HG02885 (cell line): ENCODE data around the gene MCMBP.
"Not testable (repeated sequence)": the region's sequence is repeated elsewhere in the genome, so short reads cannot be mapped to it uniquely, and the experiment has no call there.

Experiments
- ATAC-seq: cut with Tn5 transposase; IDR thresholded peaks from one replicate; pipeline ENCODE4 v1.9.1; 2021; ENCODE audit warnings: mild to moderate bottlenecking; ENCODE audit not compliant: unreplicated experiment, poor library complexity

The MCMBP gene

GRCh38 chr10:119883901-119884611, 11.4 kb upstream of the MCMBP start:
- ATAC-seq: not testable (repeated sequence)

GRCh38 chr10:119878524-119878923, 5.9 kb upstream of the MCMBP start:
- ATAC-seq: no peak

- ATAC-seq: peak; percentile 90
These were observed 428 bp upstream of the MCMBP start for GRCh38 chr10:119872860-119873681.

DNA sequence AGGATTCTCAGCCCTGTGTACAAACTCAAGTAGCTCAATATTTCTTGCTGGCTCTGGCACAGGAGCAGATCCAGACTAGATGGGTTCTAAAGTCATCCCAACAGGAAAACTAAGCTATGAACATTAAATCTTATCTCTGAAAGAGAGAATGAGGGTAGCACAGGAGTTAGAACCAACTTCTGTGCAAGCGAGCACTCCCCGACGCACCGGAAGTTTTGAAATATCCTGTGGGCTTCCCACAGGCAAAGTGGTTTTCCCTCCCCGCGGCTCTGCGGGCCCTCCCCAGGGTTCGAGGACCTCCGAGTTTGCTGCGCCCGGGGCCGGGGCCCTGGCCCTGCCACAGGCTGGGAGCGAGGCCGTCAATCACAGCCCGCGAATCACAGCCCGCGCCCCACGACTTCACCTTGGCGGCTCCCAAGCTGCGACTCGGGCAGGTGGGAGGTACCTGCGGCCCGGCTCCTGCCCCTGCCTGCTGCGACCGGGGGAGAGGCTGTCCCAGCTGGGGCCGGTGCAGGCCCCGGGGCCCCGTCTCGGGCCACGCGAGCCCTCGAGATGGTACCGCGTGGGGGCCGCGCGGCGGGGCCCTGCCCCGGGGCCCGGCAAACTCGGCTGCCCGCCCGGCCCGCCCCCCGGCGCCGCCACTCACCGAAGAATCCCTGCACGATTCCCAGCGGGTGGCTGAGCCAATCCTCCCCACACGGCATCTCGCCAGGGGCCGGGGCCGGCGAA, 598 bp downstream of the MCMBP start:
- peak; percentile 31 for ATAC-seq

- ATAC-seq: not testable (repeated sequence)
These were observed 3.2 kb downstream of the MCMBP start for GRCh38 chr10:119869398-119869797.

- no peak for ATAC-seq
These were observed 5.3 kb downstream of the MCMBP start for GRCh38 chr10:119867317-119867716.

DNA sequence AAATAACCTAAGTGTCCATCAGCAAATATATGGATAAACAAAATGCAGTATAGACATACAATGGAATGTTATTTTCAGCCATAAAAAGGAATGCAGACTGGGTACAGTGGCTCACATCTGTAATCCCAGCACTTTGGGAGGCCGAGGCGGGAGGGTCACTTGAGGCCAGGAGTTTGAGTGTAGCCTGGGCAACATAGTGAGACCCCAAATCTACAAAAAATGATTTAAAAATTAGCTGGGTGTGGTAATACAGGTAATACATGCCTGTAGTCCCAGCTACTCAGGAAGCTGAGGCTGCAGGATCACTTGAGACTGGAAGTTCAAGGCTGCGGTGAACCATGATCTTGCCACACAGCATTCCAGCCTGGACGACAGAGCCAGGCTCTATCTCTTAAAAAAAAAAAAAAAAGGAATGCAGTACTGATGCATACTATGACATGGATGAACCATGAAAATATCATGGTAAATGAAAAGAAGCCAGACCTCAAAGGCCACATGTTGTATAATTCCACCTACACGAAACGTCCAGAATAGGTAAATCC, 6.9 kb downstream of the MCMBP start:
- no peak for ATAC-seq

- ATAC-seq: no peak
These were observed 8.6 kb downstream of the MCMBP start for GRCh38 chr10:119863951-119864565.

DNA sequence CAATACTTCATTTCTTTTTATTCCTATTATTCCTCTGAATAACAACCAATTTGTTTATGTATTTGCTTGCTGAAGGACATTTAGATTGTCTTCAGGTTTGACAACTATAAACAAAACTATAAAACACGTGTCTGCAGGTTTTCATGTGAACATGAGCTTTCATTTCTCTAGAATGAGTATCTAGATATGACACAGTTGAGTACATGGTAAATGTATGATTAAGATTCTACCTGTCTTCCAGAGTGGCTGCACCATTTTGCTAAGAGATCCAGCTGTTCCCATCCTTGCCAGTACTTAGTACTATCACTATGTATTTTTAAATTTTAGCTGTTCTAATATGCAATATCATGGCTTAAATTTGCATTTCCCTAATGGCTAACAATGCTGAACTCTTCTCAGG, 10.1 kb downstream of the MCMBP start:
- no peak for ATAC-seq

GRCh38 chr10:119860866-119861607, 11.6 kb downstream of the MCMBP start:
- peak; percentile 50 for ATAC-seq

GRCh38 chr10:119859420-119860258, 13.0 kb downstream of the MCMBP start:
- no peak for ATAC-seq

DNA sequence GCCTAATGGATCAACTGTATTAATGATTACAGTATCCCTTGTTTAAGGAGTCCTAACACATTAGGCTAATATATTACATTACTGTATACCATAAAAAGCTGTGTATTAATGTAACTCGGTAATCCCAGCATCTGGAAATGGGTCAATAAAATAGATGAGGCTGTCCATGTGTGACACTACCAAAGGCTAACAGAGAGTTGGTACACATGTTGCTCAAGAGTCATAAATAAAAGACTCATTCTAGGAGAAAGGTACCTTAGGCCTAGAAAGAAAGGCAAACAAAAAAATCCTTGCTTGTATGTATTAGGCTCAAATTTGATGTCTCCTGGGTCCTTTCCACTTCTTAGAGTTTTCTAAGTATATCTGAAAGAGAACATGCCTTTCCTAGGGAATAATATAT, 14.6 kb downstream of the MCMBP start:
- ATAC-seq: no peak

DNA sequence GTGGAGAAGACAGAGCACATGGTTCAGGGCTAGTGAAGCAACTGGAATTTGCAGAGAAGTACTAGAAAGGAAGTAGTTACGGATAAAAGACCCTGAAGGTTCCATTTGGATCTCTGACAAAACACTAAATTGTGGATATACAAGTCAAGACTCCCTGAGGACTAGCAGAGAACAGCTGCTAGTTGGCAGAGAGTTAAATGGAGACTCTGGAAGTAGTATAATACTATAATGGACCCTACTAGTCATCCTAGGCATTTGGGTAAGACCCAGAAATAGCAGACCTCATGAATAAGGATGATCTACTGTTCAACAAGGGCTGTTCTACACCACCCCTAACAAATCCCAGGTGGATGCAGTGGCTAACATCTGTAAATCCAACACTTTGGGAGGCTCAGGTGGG, 19.1 kb downstream of the MCMBP start:
- no peak for ATAC-seq

- ATAC-seq: no peak
These were observed 19.8 kb downstream of the MCMBP start for GRCh38 chr10:119852822-119853221.

DNA sequence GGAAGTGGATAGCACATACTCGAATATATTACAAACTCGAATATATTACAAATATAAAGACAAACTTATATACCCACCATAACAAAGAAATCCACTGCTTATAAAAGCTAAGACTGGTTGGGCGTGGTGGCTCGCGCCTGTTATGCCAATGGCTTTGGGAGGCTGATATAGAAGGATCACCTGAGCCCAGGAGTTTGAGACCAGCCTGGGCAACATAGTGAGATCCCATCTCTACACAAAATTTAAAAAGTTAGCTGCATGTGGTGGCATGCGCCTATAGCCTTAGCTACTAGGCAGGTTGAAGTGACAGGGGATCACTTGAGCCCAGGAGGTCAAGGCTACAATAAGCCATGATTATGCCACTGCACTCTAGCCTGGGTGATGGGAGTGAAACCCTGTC, 20.4 kb downstream of the MCMBP start:
- ATAC-seq: no peak

GRCh38 chr10:119849944-119850343, 22.7 kb downstream of the MCMBP start:
- no peak for ATAC-seq

DNA sequence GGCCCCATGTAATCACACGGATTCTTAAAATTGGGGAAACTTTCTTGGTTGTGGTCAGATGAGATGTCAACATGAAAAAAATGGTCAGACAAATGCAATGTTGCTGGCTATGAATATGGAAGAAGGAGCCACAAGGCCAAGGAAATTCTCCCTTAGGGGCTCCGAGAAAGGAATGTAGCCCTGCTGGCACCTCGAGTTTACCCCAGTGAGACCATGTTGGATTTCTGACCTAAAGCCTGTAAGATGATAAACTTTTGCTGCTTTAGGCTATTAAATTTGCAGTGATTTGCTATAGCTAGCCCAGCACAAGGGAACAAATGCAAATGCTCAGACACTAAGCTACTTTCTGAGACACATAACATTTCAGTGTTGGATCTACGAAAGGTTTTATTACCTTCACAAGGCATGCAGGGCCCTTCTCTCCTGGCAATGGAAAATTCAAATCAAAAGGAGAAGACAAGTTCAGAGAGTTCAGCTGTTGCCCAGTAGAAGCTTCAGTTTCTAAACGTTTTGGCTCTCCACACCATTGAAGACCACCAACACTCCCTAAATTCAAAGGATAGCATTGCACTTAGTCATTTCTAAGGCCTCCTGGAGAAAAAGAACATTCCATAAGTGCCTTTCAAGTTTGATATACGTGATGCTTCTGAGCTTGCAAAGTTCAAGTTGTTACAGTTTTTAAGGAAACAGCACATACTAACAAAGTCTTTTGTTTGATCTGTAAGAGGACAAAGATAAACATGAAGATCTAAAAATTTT, 23.4 kb downstream of the MCMBP start:
- no peak for ATAC-seq

GRCh38 chr10:119845656-119846055, 27.0 kb downstream of the MCMBP start:
- ATAC-seq: no peak
